ENCODE measurements around the gene WFIKKN1.

DNA sequence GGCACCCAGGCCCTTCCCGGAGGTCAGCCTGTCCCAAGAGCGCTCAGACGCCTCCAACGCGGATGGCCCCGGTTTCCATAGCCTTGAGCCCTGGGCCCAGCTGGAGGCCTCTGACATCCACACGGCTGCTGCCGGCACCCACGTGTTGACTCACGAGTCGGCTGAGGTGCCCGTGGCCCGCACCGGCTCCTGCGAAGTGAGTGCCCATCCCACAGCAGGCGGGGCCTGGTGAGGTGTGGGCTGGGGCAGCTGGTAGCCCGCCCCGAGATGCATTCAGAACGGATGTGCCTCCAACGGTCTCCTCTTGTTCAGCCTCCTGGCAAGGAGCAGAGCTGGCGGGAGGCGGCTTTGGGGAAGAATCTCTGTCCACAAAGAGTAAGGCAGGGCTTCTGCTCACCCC is 21.1 kb downstream of the WFIKKN1 start:
- TF ChIP-seq, protein P1, sequence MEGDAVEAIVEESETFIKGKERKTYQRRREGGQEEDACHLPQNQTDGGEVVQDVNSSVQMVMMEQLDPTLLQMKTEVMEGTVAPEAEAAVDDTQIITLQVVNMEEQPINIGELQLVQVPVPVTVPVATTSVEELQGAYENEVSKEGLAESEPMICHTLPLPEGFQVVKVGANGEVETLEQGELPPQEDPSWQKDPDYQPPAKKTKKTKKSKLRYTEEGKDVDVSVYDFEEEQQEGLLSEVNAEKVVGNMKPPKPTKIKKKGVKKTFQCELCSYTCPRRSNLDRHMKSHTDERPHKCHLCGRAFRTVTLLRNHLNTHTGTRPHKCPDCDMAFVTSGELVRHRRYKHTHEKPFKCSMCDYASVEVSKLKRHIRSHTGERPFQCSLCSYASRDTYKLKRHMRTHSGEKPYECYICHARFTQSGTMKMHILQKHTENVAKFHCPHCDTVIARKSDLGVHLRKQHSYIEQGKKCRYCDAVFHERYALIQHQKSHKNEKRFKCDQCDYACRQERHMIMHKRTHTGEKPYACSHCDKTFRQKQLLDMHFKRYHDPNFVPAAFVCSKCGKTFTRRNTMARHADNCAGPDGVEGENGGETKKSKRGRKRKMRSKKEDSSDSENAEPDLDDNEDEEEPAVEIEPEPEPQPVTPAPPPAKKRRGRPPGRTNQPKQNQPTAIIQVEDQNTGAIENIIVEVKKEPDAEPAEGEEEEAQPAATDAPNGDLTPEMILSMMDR (IDR thresholded peaks at IDR 0.05; ENCODE audit: low read length) = no peak
- TF ChIP-seq EZH2 (IDR thresholded peaks at IDR 0.05; ENCODE audit: borderline replicate concordance, low read length) = no peak
